HL-60 (cell line): ENCODE data around the gene TRAM2.

Experiments
- DNase-seq, 2 experiments: peaks; one replicate each; pipeline ENCODE4 v3.0.0-alpha.2; 2010 to 2020; ENCODE audit warnings: low read depth in 1 of 2, low spot score in 1 of 2
- H3K27ac ChIP-seq: fragments of 250-450 bp; sonication (Bioruptor Pico); replicated peaks from 2 replicates; pipeline ENCODE4 v1.5.1; 2020; ENCODE audit warnings: mild to moderate bottlenecking, moderate library complexity
- H3K27me3 ChIP-seq: fragments of 250-450 bp; sonication (Bioruptor Pico); 2 replicates; pipeline ENCODE4 v1.5.1; 2021; ENCODE audit warnings: mild to moderate bottlenecking, moderate library complexity; ENCODE audit not compliant: insufficient read depth, poor library complexity, severe bottlenecking
- H3K4me3 ChIP-seq: replicated peaks from 2 replicates; pipeline ENCODE4 v1.5.1; 2011; ENCODE audit warnings: mild to moderate bottlenecking, control low read depth, low read length; ENCODE audit not compliant: insufficient read depth
- GABPA ChIP-seq: IDR thresholded peaks from 2 replicates; pipeline ENCODE4 v1.6.1; 2012; ENCODE audit warnings: low read depth
- POLR2AphosphoS5 ChIP-seq: IDR thresholded peaks from 2 replicates; pipeline ENCODE4 v1.6.1; 2012; ENCODE audit warnings: low read depth
- SPI1 ChIP-seq: IDR thresholded peaks from 2 replicates; pipeline ENCODE4 v1.6.1; 2012; ENCODE audit warnings: low read depth, mild to moderate bottlenecking, borderline replicate concordance
- TF ChIP-seq, protein P1 (sequence below): IDR thresholded peaks from 2 replicates; pipeline ENCODE4 v1.6.1; 2012; ENCODE audit warnings: low read depth; ENCODE audit not compliant: insufficient replicate concordance
- TF ChIP-seq, protein P2 (sequence below): IDR thresholded peaks from one replicate; pipeline ENCODE4 v1.5.1; 2011; ENCODE audit warnings: low read length, control low read depth, inconsistent platforms; ENCODE audit not compliant: insufficient read depth

The TRAM2 gene

GRCh38 chr6:52513464-52513863, 63.4 kb downstream of the TRAM2 start:
- DNase-seq: no peak
- H3K27me3 ChIP-seq: no peaks in the 10 kb centered on the region
- TF ChIP-seq GABPA (no peak), POLR2AphosphoS5 (no peak), SPI1 (no peak)
- TF ChIP-seq, protein P1, sequence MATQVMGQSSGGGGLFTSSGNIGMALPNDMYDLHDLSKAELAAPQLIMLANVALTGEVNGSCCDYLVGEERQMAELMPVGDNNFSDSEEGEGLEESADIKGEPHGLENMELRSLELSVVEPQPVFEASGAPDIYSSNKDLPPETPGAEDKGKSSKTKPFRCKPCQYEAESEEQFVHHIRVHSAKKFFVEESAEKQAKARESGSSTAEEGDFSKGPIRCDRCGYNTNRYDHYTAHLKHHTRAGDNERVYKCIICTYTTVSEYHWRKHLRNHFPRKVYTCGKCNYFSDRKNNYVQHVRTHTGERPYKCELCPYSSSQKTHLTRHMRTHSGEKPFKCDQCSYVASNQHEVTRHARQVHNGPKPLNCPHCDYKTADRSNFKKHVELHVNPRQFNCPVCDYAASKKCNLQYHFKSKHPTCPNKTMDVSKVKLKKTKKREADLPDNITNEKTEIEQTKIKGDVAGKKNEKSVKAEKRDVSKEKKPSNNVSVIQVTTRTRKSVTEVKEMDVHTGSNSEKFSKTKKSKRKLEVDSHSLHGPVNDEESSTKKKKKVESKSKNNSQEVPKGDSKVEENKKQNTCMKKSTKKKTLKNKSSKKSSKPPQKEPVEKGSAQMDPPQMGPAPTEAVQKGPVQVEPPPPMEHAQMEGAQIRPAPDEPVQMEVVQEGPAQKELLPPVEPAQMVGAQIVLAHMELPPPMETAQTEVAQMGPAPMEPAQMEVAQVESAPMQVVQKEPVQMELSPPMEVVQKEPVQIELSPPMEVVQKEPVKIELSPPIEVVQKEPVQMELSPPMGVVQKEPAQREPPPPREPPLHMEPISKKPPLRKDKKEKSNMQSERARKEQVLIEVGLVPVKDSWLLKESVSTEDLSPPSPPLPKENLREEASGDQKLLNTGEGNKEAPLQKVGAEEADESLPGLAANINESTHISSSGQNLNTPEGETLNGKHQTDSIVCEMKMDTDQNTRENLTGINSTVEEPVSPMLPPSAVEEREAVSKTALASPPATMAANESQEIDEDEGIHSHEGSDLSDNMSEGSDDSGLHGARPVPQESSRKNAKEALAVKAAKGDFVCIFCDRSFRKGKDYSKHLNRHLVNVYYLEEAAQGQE: no peak
- TF ChIP-seq, protein P2, sequence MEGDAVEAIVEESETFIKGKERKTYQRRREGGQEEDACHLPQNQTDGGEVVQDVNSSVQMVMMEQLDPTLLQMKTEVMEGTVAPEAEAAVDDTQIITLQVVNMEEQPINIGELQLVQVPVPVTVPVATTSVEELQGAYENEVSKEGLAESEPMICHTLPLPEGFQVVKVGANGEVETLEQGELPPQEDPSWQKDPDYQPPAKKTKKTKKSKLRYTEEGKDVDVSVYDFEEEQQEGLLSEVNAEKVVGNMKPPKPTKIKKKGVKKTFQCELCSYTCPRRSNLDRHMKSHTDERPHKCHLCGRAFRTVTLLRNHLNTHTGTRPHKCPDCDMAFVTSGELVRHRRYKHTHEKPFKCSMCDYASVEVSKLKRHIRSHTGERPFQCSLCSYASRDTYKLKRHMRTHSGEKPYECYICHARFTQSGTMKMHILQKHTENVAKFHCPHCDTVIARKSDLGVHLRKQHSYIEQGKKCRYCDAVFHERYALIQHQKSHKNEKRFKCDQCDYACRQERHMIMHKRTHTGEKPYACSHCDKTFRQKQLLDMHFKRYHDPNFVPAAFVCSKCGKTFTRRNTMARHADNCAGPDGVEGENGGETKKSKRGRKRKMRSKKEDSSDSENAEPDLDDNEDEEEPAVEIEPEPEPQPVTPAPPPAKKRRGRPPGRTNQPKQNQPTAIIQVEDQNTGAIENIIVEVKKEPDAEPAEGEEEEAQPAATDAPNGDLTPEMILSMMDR: no peak
- H3K4me3 ChIP-seq: no peak overlapping the region
- no peak overlapping the region for H3K27ac ChIP-seq

DNA sequence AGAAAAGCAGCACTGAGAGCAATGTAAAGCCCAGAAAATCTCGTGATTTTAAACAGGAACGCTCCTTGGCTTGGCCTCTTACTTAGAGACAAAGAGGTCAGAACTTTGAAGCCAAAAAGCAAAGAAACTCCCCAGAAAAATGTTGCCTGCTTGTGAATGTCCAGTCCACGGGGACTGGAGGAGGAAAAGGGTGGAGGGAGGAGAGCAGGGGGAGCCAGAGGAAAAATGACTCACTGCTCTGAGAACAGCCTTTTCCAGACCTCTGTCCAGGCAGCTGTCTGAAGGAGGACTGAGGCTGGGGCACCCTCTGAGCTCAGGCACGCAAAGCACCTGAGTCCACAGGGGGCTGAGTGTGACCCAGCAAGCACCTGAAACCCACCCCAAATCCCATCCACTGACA, 64.7 kb downstream of the TRAM2 start:
- H3K4me3 ChIP-seq: no peak overlapping the region
- no peaks in the 10 kb centered on the region for H3K27me3 ChIP-seq
- DNase-seq: no peak
- TF ChIP-seq GABPA: no peak
- TF ChIP-seq, protein P1: no peak
- TF ChIP-seq, protein P2: no peak
- TF ChIP-seq POLR2AphosphoS5: no peak
- no peak for TF ChIP-seq SPI1
- no peak overlapping the region for H3K27ac ChIP-seq

DNA sequence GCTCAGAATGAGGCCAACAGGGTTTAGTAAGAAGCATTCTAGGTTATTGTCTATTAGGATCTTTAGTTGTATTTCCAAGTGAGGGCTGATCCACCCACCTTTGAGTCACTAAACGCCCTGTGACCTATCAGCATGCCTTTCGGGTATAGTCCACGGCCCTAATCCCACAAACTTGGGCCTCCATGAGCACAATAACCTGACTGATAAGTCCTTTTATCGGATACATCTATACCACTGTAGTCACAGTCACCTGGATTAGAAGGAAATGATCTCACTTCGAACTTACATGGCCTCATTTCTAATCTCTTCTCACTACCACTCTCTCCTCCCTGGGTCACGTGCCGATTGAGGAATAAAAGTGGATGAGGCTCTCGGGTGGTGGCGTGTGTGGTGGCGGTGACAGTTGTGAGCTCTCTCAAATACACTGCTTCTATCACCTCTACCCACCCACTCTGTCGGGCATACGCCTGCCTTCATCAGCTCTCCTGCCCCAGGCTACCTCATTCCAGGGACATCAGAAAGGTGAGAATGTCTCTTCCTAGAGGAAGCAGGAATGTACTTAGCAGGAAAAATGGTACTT, 65.2 kb downstream of the TRAM2 start:
- no peak for DNase-seq
- TF ChIP-seq SPI1 (no peak), GABPA (no peak), POLR2AphosphoS5 (no peak)
- TF ChIP-seq, protein P1: no peak
- TF ChIP-seq, protein P2: no peak
- no peaks in the 10 kb centered on the region for H3K27me3 ChIP-seq
- H3K27ac ChIP-seq: no peak overlapping the region
- H3K4me3 ChIP-seq: no peak overlapping the region
